A549 (cell line): Measurements from ENCODE around the gene ECPAS. TPM values are rescaled to one million over a fixed set of nuclear protein-coding genes. Genes with fewer than 3 reads are reported as not detected.

Source experiments
- ATAC-seq, 2 experiments: fragments of 200-7000 bp in 1 of 2; fragments of >200 bp in 1 of 2; cut with Nextera tagmentation in 1 of 2; cut with Tn5 transposase in 1 of 2; 3 replicates each; pipeline versions ENCODE4 v1.8.0 to v1.9.1; 2018 to 2020; ENCODE audit warnings: mild to moderate bottlenecking in 1 of 2, moderate library complexity in 1 of 2
- CTCF ChIA-PET: fragments of 300-600 bp; sonication (Branson Sonifier 250); formaldehyde crosslinking; extraction: SDS; loops from one replicate; lab custom pipeline; 2021; ENCODE audit warnings: antibody characterized with exemption, inconsistent platforms; lab: Yijun Ruan, JAX
- POLR2A ChIA-PET: fragments of 350-600 bp; formaldehyde crosslinking; extraction: SDS; loops from one replicate; lab custom pipeline; 2021; ENCODE audit warnings: antibody characterized with exemption, inconsistent platforms; lab: Yijun Ruan, JAX
- DNase-seq, 2 experiments: peaks; one replicate each; pipeline versions ENCODE4 v3.0.0 to v3.0.0-alpha.2; 2011 to 2016; ENCODE audit warnings: low read depth in 1 of 2, low spot score in 1 of 2
- FAIRE-seq: peaks from 2 replicates; lab custom pipeline; 2011; peaks lifted over from hg19 to GRCh38; lab: Jason Lieb, UNC
- H3K27ac ChIP-seq, 2 experiments: fragments of >200 bp; sonication (Bioruptor Twin); formaldehyde crosslinking; 3 replicates each; pipeline ENCODE4 v1.5.1; 2016 to 2017
- H3K4me1 ChIP-seq: fragments of >200 bp; sonication (Bioruptor Twin); formaldehyde crosslinking; 3 replicates; pipeline ENCODE4 v1.6.1; 2016
- H3K4me2 ChIP-seq: fragments of >200 bp; sonication (Bioruptor Twin); formaldehyde crosslinking; 3 replicates; pipeline ENCODE4 v1.6.1; 2016
- H3K4me3 ChIP-seq: fragments of >200 bp; sonication (Bioruptor Twin); formaldehyde crosslinking; 3 replicates; pipeline ENCODE4 v1.5.1; 2016
- H3K9me3 ChIP-seq: fragments of >200 bp; sonication (Bioruptor Twin); formaldehyde crosslinking; 3 replicates; pipeline ENCODE4 v1.6.1; 2016
- CBX2 ChIP-seq: fragments of 200-600 bp; sonication (generic); IDR thresholded peaks from 2 replicates; pipeline ENCODE4 v1.6.1; 2016; ENCODE audit warnings: low read depth, mild to moderate bottlenecking, borderline replicate concordance
- ELK1 ChIP-seq: fragments of 150-350 bp; IDR thresholded peaks from 2 replicates; pipeline ENCODE4 v1.6.1; 2014; ENCODE audit warnings: low read depth, mild to moderate bottlenecking, low read length
- ESRRA ChIP-seq: fragments of 150-350 bp; IDR thresholded peaks from 2 replicates; pipeline ENCODE4 v1.6.1; 2014; ENCODE audit warnings: mild to moderate bottlenecking, low read length, borderline replicate concordance
- FOSB ChIP-seq: fragments of 250-450 bp; sonication (Bioruptor Pico); IDR thresholded peaks from 2 replicates; pipeline ENCODE4 v1.5.0; 2020; ENCODE audit warnings: mild to moderate bottlenecking, moderate library complexity
- JUN ChIP-seq, 2 experiments: fragments of >200 bp; sonication (Bioruptor Twin); formaldehyde crosslinking; IDR thresholded peaks; 2 replicates in 1 of 2; 3 replicates in 1 of 2; pipeline ENCODE4 v1.6.1; 2016 to 2017
- MAZ ChIP-seq: fragments of 150-350 bp; IDR thresholded peaks from 2 replicates; pipeline ENCODE4 v1.6.1; 2014; ENCODE audit warnings: antibody characterized with exemption, low read depth, low read length, borderline replicate concordance
- MYC ChIP-seq: IDR thresholded peaks from 2 replicates; pipeline ENCODE4 v1.6.1; 2012; ENCODE audit warnings: mild to moderate bottlenecking, inconsistent platforms, low read length, improper control_type of control experiment, borderline replicate concordance
- NFE2L2 ChIP-seq: fragments of 150-350 bp; conservative IDR thresholded peaks from 2 replicates; pipeline ENCODE4 v1.6.1; 2014; ENCODE audit warnings: low read length
- NPAS2 ChIP-seq: fragments of 250-450 bp; sonication (Bioruptor Pico); IDR thresholded peaks from 2 replicates; pipeline ENCODE4 v1.8.0; 2022; ENCODE audit warnings: mild to moderate bottlenecking, moderate library complexity, borderline replicate concordance
- NR3C1 ChIP-seq: fragments of >200 bp; sonication (Bioruptor Twin); formaldehyde crosslinking; IDR thresholded peaks from 3 replicates; pipeline ENCODE4 v1.6.1; 2017
- PHF8 ChIP-seq: fragments of 200-600 bp; sonication (generic); IDR thresholded peaks from 2 replicates; pipeline ENCODE4 v1.6.1; 2016; ENCODE audit warnings: low read depth, mild to moderate bottlenecking, antibody characterized with exemption, moderate library complexity, borderline replicate concordance
- RAD21 ChIP-seq, 2 experiments: fragments of >200 bp in 1 of 2; sonication (Bioruptor Twin) in 1 of 2; formaldehyde crosslinking in 1 of 2; IDR thresholded peaks in 1 of 2; conservative IDR thresholded peaks in 1 of 2; 2 replicates in 1 of 2; 3 replicates in 1 of 2; pipeline ENCODE4 v1.6.1; 2012 to 2018; ENCODE audit warnings: inconsistent platforms in 1 of 2
- RARB ChIP-seq: fragments of 250-450 bp; sonication (Bioruptor Pico); IDR thresholded peaks from 2 replicates; pipeline ENCODE4 v1.8.0; 2021; ENCODE audit warnings: mild to moderate bottlenecking, moderate library complexity
- RCOR1 ChIP-seq: fragments of 150-350 bp; IDR thresholded peaks from 2 replicates; pipeline ENCODE4 v1.6.1; 2014; ENCODE audit warnings: antibody characterized with exemption, low read length, low read depth
- RFX5 ChIP-seq: fragments of 450-650 bp; IDR thresholded peaks from 2 replicates; pipeline ENCODE4 v1.7.1; 2014; ENCODE audit warnings: antibody characterized with exemption, mild to moderate bottlenecking, moderate library complexity
- RNF2 ChIP-seq: fragments of 200-600 bp; sonication (generic); IDR thresholded peaks from 2 replicates; pipeline ENCODE4 v1.6.1; 2016; ENCODE audit warnings: low read depth, mild to moderate bottlenecking, antibody characterized with exemption, moderate library complexity, borderline replicate concordance
- TFCP2L1 ChIP-seq: fragments of 250-450 bp; sonication (Bioruptor Pico); IDR thresholded peaks from 2 replicates; pipeline ENCODE4 v1.5.0; 2021; ENCODE audit warnings: mild to moderate bottlenecking
- ZC3H11A ChIP-seq: fragments of 450-650 bp; IDR thresholded peaks from 2 replicates; pipeline ENCODE4 v1.6.1; 2014; ENCODE audit warnings: antibody characterized with exemption, mild to moderate bottlenecking
- WGBS: methylation state at CpG from one replicate; pipeline ENCODE4 v1.1.6; 2017; ENCODE audit errors: missing lambda C conversion rate; 5-methylcytosine and 5-hydroxymethylcytosine counted together
- polyA plus RNA-seq, 4 experiments: library from polyadenylated mRNA; depleted of rRNA in 3 of 4; stranded (reverse); fragments of >200 nt; fragmentation: RNase III in 1 of 4; extraction: RNeasy Plus Mini Kit Qiagen cat#74134 plus additional on column Dnase treatment in 1 of 4; gene quantifications; 2 replicates in 3 of 4; 3 replicates in 1 of 4; pipeline ENCODE4 v1.2.3, GENCODE V29; 2011 to 2017
- TF ChIP-seq, protein P1 (sequence below): fragments of 250-450 bp; sonication (Bioruptor Pico); IDR thresholded peaks from 2 replicates; pipeline ENCODE4 v1.5.0; 2020; ENCODE audit warnings: low read depth, mild to moderate bottlenecking, moderate library complexity
- TF ChIP-seq, protein P2 (sequence below): fragments of >200 bp; sonication (Bioruptor Twin); formaldehyde crosslinking; IDR thresholded peaks from 3 replicates; pipeline ENCODE4 v1.6.1; 2016
- TF ChIP-seq, protein P3 (sequence below): IDR thresholded peaks from 2 replicates; pipeline ENCODE4 v1.6.1; 2012

ECPAS gene
- polyA plus RNA-seq, 2 of the 4 experiments (the other 2 are of a cell fraction): 40.1 to 73.6 TPM

DNA sequence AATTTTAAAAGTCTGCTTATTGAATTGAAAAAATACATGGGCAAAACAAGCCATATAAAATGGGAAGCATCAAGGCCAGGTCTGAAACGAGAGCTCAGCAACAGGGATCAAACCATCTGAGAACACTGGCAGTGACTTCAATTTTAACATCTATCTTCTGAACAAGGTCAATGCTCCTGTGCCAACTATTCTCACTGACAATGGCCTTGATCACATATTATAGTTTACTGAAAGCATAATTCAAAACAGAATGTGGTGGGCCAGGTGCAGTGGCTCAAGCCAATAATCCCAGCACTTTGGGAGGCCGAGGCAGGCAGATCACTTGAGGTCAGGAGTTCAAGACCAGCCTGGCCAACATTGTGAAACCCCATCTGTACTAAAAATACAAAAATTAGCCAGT is 9.0 kb downstream of the ECPAS start:
- Histone ChIP-seq H3K27ac (no peak overlapping the region), H3K4me1 (peaks cover 11% of the 10 kb centered on the region; the same call in 2 of the 3 replicates), H3K4me2 (no peak overlapping the region), H3K9me3 (no peaks in the 10 kb centered on the region), H3K4me3 (no peak overlapping the region)
- TF ChIP-seq MYC: no peak
- no peak for TF ChIP-seq FOSB (CRISPR knock-in tag)
- TF ChIP-seq, protein P1, sequence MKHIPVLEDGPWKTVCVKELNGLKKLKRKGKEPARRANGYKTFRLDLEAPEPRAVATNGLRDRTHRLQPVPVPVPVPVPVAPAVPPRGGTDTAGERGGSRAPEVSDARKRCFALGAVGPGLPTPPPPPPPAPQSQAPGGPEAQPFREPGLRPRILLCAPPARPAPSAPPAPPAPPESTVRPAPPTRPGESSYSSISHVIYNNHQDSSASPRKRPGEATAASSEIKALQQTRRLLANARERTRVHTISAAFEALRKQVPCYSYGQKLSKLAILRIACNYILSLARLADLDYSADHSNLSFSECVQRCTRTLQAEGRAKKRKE (CRISPR knock-in tag): no peak
- no peak for TF ChIP-seq MAZ
- TF ChIP-seq JUN (IDR thresholded peaks at IDR 0.05): no peak
- TF ChIP-seq NR3C1: no peak
- TF ChIP-seq RNF2: no peak
- no peak for TF ChIP-seq TFCP2L1 (CRISPR knock-in tag)
- no peak for TF ChIP-seq RAD21 (conservative IDR thresholded peaks at IDR 0.05 in 1 of 2, IDR thresholded peaks at IDR 0.05 in 1 of 2)
- TF ChIP-seq CBX2: no peak
- TF ChIP-seq NFE2L2: no peak
- TF ChIP-seq, protein P2, sequence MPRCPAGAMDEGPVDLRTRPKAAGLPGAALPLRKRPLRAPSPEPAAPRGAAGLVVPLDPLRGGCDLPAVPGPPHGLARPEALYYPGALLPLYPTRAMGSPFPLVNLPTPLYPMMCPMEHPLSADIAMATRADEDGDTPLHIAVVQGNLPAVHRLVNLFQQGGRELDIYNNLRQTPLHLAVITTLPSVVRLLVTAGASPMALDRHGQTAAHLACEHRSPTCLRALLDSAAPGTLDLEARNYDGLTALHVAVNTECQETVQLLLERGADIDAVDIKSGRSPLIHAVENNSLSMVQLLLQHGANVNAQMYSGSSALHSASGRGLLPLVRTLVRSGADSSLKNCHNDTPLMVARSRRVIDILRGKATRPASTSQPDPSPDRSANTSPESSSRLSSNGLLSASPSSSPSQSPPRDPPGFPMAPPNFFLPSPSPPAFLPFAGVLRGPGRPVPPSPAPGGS: no peak
- TF ChIP-seq, protein P3, sequence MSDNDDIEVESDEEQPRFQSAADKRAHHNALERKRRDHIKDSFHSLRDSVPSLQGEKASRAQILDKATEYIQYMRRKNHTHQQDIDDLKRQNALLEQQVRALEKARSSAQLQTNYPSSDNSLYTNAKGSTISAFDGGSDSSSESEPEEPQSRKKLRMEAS: no peak
- no peak for TF ChIP-seq PHF8
- TF ChIP-seq ESRRA: no peak
- no peak for TF ChIP-seq RFX5
- DNase-seq (no peak), ATAC-seq (no peak), FAIRE-seq (no peak)
- 97% methylated on average over 2 of the region's 2 CpGs for WGBS
- ChIA-PET CTCF (no interaction called here), POLR2A (no interaction called here)

- 87% methylated on average over 3 of the region's 3 CpGs for WGBS
- Histone ChIP-seq H3K27ac (no peak overlapping the region), H3K4me3 (no peak overlapping the region), H3K4me2 (0 out of 3 replicates have a peak overlapping the region, but pooled peaks have one; percentile 0), H3K9me3 (no peaks in the 10 kb centered on the region), H3K4me1 (peaks cover 11% of the 10 kb centered on the region; the same call in 2 of the 3 replicates)
- CTCF ChIA-PET: no interaction called here
- ATAC-seq (no peak), DNase-seq (no peak), FAIRE-seq (no peak)
- TF ChIP-seq RARB (CRISPR knock-in tag) (no peak), ELK1 (no peak), RCOR1 (no peak), JUN (IDR thresholded peaks at IDR 0.05) (no peak), ZC3H11A (no peak), NPAS2 (no peak), PHF8 (no peak)
- TF ChIP-seq, protein P2: no peak
- POLR2A ChIA-PET: no interaction called here
Observed at GRCh38 chr9:111474385-111474784, 9.8 kb downstream of the ECPAS start.
